Endodermal cell (in vitro differentiated cells): ENCODE data around the gene TNNT2. TPM values are rescaled to one million over a fixed set of nuclear protein-coding genes. Genes with fewer than 3 reads are reported as not detected.

Source experiments
- DNase-seq: peaks from one replicate; pipeline ENCODE4 v3.0.0-alpha.2; 2017
- H3K27ac ChIP-seq: 2 replicates; pipeline ENCODE4 v1.5.1; 2013; ENCODE audit warnings: mild to moderate bottlenecking, low read depth, low read length, moderate library complexity
- H3K27me3 ChIP-seq: 2 replicates; pipeline ENCODE4 v1.6.1; 2013; ENCODE audit warnings: mild to moderate bottlenecking, low read length, moderate library complexity; ENCODE audit not compliant: insufficient read depth, control insufficient read depth, poor library complexity, severe bottlenecking
- H3K36me3 ChIP-seq: 2 replicates; pipeline ENCODE4 v1.7.0; 2013; ENCODE audit warnings: mild to moderate bottlenecking, low read length, moderate library complexity; ENCODE audit not compliant: control insufficient read depth, insufficient read depth
- H3K4me1 ChIP-seq: one replicate; pipeline ENCODE4 v1.7.0; 2013; ENCODE audit warnings: low read length; ENCODE audit not compliant: control insufficient read depth, insufficient read depth
- H3K4me3 ChIP-seq: 2 replicates; pipeline ENCODE4 v1.5.1; 2013; ENCODE audit warnings: mild to moderate bottlenecking, low read length, moderate library complexity
- H3K9ac ChIP-seq: 2 replicates; pipeline ENCODE4 v1.6.1; 2013; ENCODE audit warnings: mild to moderate bottlenecking, low read length, moderate library complexity; ENCODE audit not compliant: poor library complexity, severe bottlenecking; ENCODE audit errors: extremely low read depth
- H3K9me3 ChIP-seq: 2 replicates; pipeline ENCODE4 v1.6.1; 2013; ENCODE audit warnings: mild to moderate bottlenecking, low read length, moderate library complexity; ENCODE audit not compliant: control insufficient read depth
- H3K27ac Mint-ChIP-seq: 2 replicates; pipeline ENCODE4 v1.8.0; 2020; ENCODE audit warnings: mixed read lengths
- H3K27me3 Mint-ChIP-seq: 2 replicates; pipeline ENCODE4 v1.8.0; 2021; ENCODE audit warnings: mild to moderate bottlenecking, mixed read lengths; ENCODE audit not compliant: insufficient read depth
- H3K36me3 Mint-ChIP-seq: 2 replicates; pipeline ENCODE4 v1.8.0; 2020; ENCODE audit warnings: low read depth, mixed read lengths
- H3K4me1 Mint-ChIP-seq: 2 replicates; pipeline ENCODE4 v1.8.0; 2020; ENCODE audit warnings: mixed read lengths
- H3K4me3 Mint-ChIP-seq: 2 replicates; pipeline ENCODE4 v1.8.0; 2020; ENCODE audit warnings: mild to moderate bottlenecking, moderate library complexity, mixed read lengths
- H3K9me3 Mint-ChIP-seq: 2 replicates; pipeline ENCODE4 v1.8.0; 2020; ENCODE audit warnings: mild to moderate bottlenecking, mixed read lengths
- CTCF ChIP-seq: fragments of 200-600 bp; sonication (generic); conservative IDR thresholded peaks from 2 replicates; pipeline ENCODE4 v1.5.0; 2021; ENCODE audit warnings: antibody characterized with exemption, mild to moderate bottlenecking
- WGBS, 2 experiments: methylation state at CpG; one replicate each; pipeline versions ENCODE4 v1.1.5 to v1.1.7; 2013; ENCODE audit warnings: missing lambda C conversion rate in 2 of 2, mixed read lengths in 1 of 2; ENCODE audit not compliant: insufficient coverage in 1 of 2, insufficient read length in 1 of 2; 5-methylcytosine and 5-hydroxymethylcytosine counted together
- total RNA-seq, 2 donors: library from RNA; stranded (reverse); fragmentation: NEBNext Ultra II Directional in 1 of 2; extraction: Animal tissue kit (Norgen Biotek cat#: 25700) in 1 of 2; gene quantifications; 2 replicates in 1 of 2; 3 replicates in 1 of 2; pipeline ENCODE4 v1.2.1, GENCODE V29; 2021

Gene TNNT2
- total RNA-seq, 2 donors from 2014 or later: 0.35 to 0.88 TPM

- DNase-seq: peak; percentile 94
- Mint-ChIP-seq H3K27me3 (no peaks in the 10 kb centered on the region), H3K9me3 (no peaks in the 10 kb centered on the region), H3K36me3 (no peaks in the 10 kb centered on the region), H3K27ac (no peak overlapping the region), H3K4me3 (no peak overlapping the region), H3K4me1 (peaks cover 6% of the 10 kb centered on the region)
- Histone ChIP-seq H3K36me3 (no peaks in the 10 kb centered on the region), H3K27me3 (no peaks in the 10 kb centered on the region), H3K4me3 (no peak overlapping the region), H3K9me3 (no peaks in the 10 kb centered on the region), H3K4me1 (no peaks in the 10 kb centered on the region), H3K27ac (no peak overlapping the region), H3K9ac (no peak overlapping the region)
- peak; percentile 95 for TF ChIP-seq CTCF
- WGBS, 2 experiments: 43 to 90% methylated on average over 2 to 10 of the region's 10 CpGs
Observed at GRCh38 chr1:201361652-201362504, 15.6 kb downstream of the TNNT2 start.

- H3K4me1 Mint-ChIP-seq: peaks cover 6% of the 10 kb centered on the region
- H3K4me3 Mint-ChIP-seq: no peak overlapping the region
- no peaks in the 10 kb centered on the region for H3K36me3 ChIP-seq
- DNase-seq: peak; percentile 37
- no peak overlapping the region for H3K9ac ChIP-seq
- WGBS, 2 experiments: 92 to 97% methylated on average over 7 to 15 of the region's 15 CpGs
- no peak overlapping the region for H3K27ac ChIP-seq
- H3K4me1 ChIP-seq: no peaks in the 10 kb centered on the region
- no peaks in the 10 kb centered on the region for H3K9me3 ChIP-seq
- H3K4me3 ChIP-seq: no peak overlapping the region
- H3K9me3 Mint-ChIP-seq: no peaks in the 10 kb centered on the region
- no peaks in the 10 kb centered on the region for H3K27me3 ChIP-seq
- no peaks in the 10 kb centered on the region for H3K27me3 Mint-ChIP-seq
- H3K27ac Mint-ChIP-seq: no peak overlapping the region
- TF ChIP-seq CTCF: no peak
- H3K36me3 Mint-ChIP-seq: no peaks in the 10 kb centered on the region
Observed at GRCh38 chr1:201360901-201361651, 16.4 kb downstream of the TNNT2 start.

- H3K9me3 Mint-ChIP-seq: no peaks in the 10 kb centered on the region
- Histone ChIP-seq H3K4me1 (no peaks in the 10 kb centered on the region), H3K9ac (no peak overlapping the region), H3K27ac (no peak overlapping the region), H3K4me3 (no peak overlapping the region), H3K9me3 (no peaks in the 10 kb centered on the region), H3K36me3 (no peaks in the 10 kb centered on the region), H3K27me3 (no peaks in the 10 kb centered on the region)
- no peak overlapping the region for H3K4me3 Mint-ChIP-seq
- no peaks in the 10 kb centered on the region for H3K27me3 Mint-ChIP-seq
- peaks cover 6% of the 10 kb centered on the region for H3K4me1 Mint-ChIP-seq
- no peak overlapping the region for H3K27ac Mint-ChIP-seq
- 89 to 90% methylated on average over 6 to 7 of the region's 7 CpGs for WGBS, 2 experiments
- TF ChIP-seq CTCF: no peak
- DNase-seq: peak; percentile 39
- H3K36me3 Mint-ChIP-seq: no peaks in the 10 kb centered on the region
Observed at GRCh38 chr1:201360486-201360885, 17.0 kb downstream of the TNNT2 start.
